Activated naive CD8-positive, alpha-beta T cell treated with anti-CD3 and anti-CD28 coated beads, Interleukin-2, amount 50 U/mL, for 24 hours (primary cell): ENCODE data around the gene CORO2B.
A peak's percentile ranks its signal among the peaks of the same experiment; 100 is the strongest.

Source experiments
- ATAC-seq: fragments of 150-1000 bp; cut with Tn5 transposase; one replicate; pipeline ENCODE4 v1.10.0; 2021
- DNase-seq: peaks from one replicate; pipeline ENCODE4 v3.0.0; 2021
- H3K27ac Mint-ChIP-seq: one replicate; pipeline ENCODE4 v1.8.0; 2021; ENCODE audit warnings: mild to moderate bottlenecking, mixed read lengths
- H3K27me3 Mint-ChIP-seq: one replicate; pipeline ENCODE4 v1.8.0; 2021; ENCODE audit warnings: mixed read lengths
- H3K36me3 Mint-ChIP-seq: one replicate; pipeline ENCODE4 v1.8.0; 2021; ENCODE audit warnings: low read depth, mixed read lengths
- H3K4me1 Mint-ChIP-seq: one replicate; pipeline ENCODE4 v1.8.0; 2021; ENCODE audit warnings: mixed read lengths
- H3K4me3 Mint-ChIP-seq: one replicate; pipeline ENCODE4 v1.8.0; 2021; ENCODE audit warnings: mild to moderate bottlenecking, moderate library complexity, mixed read lengths
- H3K9me3 Mint-ChIP-seq: one replicate; pipeline ENCODE4 v1.8.0; 2021; ENCODE audit warnings: mixed read lengths

CORO2B gene

DNA sequence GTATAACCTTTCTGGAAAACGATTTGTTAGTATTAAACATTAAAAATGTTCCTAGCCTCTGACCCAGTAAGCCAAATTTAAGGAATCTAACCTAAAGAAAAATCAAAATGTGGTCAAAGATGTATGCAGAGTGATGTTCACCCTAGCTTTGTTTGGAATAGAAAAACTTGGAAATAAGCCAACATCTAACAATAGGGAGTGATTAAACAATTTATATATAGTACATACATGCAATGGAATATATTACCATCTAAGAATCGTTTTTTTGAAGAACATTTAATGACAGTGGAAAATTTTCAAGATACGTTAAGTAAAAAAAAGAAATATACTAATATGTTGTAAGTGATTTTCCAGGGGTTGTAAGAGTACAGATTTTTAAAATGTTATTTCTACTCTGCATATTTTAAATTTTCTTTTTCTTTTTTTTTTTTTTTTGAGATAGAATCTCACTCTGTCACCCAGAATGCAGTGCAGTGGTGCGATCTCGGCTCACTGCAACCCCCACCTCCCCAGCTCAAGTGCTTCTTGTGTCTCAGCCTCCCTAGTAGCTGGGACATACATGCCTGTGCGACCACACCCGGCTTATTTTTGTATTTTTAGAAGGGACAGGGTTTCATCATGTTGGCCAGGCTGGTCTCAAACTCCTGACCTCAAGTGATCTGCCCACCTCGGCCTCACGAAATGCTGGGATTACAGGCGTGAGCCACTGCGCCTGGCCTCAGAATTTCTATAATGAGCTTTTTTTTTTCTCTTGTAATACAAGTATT lies 187.0 kb downstream of the CORO2B start:
- H3K27me3 Mint-ChIP-seq, result peaks cover 8% of the 10 kb centered on the region
- H3K36me3 Mint-ChIP-seq, result no peaks in the 10 kb centered on the region
- ATAC-seq, result no peak
- peaks cover 3% of the 10 kb centered on the region for H3K4me1 Mint-ChIP-seq
- no peak overlapping the region for H3K4me3 Mint-ChIP-seq
- H3K27ac Mint-ChIP-seq, result no peak overlapping the region
- no peaks in the 10 kb centered on the region for H3K9me3 Mint-ChIP-seq
- DNase-seq, result no peak

DNA sequence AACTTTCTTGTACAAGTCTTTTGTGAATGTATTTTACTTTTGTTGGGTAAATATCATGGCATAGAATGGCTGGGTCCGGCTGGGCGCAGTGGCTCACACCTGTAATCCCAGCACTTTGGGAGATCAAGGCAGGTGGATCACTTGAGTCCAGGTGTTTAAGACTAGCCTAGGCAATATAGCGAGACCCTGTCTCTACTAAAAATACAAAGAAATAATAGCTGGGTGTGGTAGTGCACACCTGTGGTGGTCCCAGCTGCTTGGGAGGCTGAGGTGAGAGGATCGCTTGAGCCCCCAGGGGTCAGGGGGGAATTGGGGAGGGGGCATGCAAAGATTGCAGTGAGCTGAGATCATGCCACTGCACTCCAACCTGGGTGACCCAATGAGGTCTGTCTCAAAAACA lies 189.0 kb downstream of the CORO2B start:
- Mint-ChIP-seq H3K4me1 (peaks cover 3% of the 10 kb centered on the region), H3K27ac (no peak overlapping the region), H3K9me3 (no peaks in the 10 kb centered on the region), H3K4me3 (no peak overlapping the region), H3K36me3 (no peaks in the 10 kb centered on the region), H3K27me3 (peaks cover 7% of the 10 kb centered on the region)
- no peak for DNase-seq
- no peak for ATAC-seq

DNA sequence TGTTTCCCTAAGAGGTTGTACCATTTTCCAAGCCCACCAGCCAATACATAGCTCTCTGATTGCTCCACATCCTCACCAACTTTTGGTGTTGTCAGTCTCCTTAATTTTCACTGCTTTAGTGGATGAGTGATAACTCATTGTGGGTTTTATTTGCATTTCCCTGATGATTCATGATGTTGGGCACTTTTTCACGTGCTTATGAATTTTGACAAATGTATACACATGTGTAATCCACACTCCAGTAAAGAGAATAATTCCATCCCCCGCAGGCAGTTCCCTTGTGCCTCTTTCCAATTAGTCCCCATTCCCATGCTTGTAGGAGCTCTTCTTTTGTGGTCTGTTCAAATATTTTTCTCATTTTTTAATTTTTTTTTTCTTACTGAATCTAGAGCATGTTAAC lies 189.5 kb downstream of the CORO2B start:
- no peak overlapping the region for H3K27ac Mint-ChIP-seq
- H3K36me3 Mint-ChIP-seq, result no peaks in the 10 kb centered on the region
- H3K27me3 Mint-ChIP-seq, result peaks cover 7% of the 10 kb centered on the region
- H3K4me1 Mint-ChIP-seq, result peaks cover 3% of the 10 kb centered on the region
- DNase-seq (no peak), ATAC-seq (peak; percentile 33)
- no peak overlapping the region for H3K4me3 Mint-ChIP-seq
- H3K9me3 Mint-ChIP-seq, result no peaks in the 10 kb centered on the region

DNA sequence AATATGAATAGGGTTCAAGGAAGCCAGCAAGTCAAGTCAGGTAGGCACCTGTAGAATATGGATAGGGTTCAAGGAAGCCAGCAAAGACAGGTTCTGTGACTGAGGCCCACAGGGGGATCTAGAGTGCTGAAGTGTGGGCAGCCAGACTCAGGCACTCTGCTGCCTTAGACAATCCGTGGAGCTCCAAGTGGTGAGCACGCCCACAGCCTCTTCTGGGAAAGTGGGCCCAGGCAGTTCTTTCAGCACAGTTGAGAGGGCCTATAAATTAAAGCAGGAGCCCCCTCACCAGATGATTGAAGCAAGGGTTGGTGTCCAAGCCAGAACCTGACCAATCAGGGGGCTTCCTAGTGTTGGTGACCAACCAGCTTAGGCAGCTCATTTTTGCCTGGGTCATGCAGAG lies 190.9 kb downstream of the CORO2B start:
- H3K27ac Mint-ChIP-seq, result no peak overlapping the region
- ATAC-seq (no peak), DNase-seq (no peak)
- no peaks in the 10 kb centered on the region for H3K36me3 Mint-ChIP-seq
- no peak overlapping the region for H3K4me3 Mint-ChIP-seq
- H3K9me3 Mint-ChIP-seq, result no peaks in the 10 kb centered on the region
- peaks cover 4% of the 10 kb centered on the region for H3K27me3 Mint-ChIP-seq
- H3K4me1 Mint-ChIP-seq, result peaks cover 8% of the 10 kb centered on the region

DNA sequence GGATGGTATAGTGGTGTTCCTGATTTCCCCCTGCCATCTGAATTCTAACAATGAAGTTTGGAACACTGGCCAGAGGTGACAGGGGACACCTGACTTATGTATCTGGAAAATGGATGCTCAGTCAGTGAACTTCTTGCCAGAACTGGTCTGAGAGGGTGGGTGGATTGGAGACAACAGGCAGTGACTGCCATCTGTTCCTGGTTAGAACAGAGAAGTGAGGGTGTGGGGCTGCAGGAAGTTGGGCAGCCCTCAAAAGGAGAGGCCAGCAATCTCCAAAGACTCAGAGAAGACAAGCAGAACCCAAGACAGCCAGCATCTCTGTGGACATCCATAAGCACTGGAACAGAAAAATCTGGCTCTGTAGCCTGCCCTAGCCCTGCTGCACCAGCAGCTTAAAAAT lies 191.4 kb downstream of the CORO2B start:
- H3K36me3 Mint-ChIP-seq, result no peaks in the 10 kb centered on the region
- no peak for ATAC-seq
- H3K9me3 Mint-ChIP-seq, result no peaks in the 10 kb centered on the region
- peaks cover 8% of the 10 kb centered on the region for H3K4me1 Mint-ChIP-seq
- peaks cover 4% of the 10 kb centered on the region for H3K27me3 Mint-ChIP-seq
- no peak for DNase-seq
- H3K27ac Mint-ChIP-seq, result no peak overlapping the region
- no peak overlapping the region for H3K4me3 Mint-ChIP-seq

DNA sequence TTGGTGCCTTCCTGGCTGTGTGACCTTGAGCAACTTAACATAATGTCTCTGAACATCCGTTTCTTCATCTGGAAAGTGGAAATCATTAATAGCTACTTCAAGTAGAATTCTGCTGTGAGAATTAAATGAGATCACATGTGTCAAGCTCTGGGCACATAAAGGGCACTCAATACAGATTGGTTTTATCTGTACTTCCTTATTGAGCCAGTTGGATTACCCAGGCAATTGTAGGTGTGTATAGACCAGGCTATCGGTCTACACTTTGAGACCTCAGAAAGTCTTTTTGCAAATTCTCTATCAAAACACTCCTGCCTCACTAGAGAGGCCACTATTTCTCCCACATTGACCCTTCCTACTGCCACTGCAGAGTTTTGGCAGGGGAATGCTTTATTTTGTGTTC lies 194.2 kb downstream of the CORO2B start:
- Mint-ChIP-seq H3K36me3 (peaks cover 9% of the 10 kb centered on the region), H3K27me3 (peaks cover 2% of the 10 kb centered on the region), H3K4me1 (peaks cover 8% of the 10 kb centered on the region), H3K27ac (no peak overlapping the region), H3K9me3 (no peaks in the 10 kb centered on the region), H3K4me3 (no peak overlapping the region)
- ATAC-seq, result no peak
- no peak for DNase-seq

DNA sequence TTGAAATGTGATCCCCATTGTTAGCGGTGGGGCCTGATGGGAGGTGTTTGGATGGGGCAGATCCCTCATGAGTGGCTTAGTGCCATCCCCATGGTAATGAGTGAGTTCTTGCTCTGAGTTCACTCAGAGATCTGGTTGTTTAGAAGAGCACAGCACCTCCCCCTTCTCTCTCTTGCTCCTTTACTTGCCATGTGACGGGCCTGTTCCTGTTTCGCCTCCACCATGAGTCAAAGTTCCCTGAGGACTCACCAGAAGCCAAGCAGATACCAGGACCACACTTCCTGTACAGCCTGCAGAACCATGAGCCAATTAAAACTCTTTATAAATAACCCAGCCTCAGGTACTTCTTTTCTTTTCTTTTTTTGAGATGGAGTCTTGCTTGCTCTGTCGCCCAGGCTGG lies 195.3 kb downstream of the CORO2B start:
- H3K4me3 Mint-ChIP-seq, result no peak overlapping the region
- H3K9me3 Mint-ChIP-seq, result no peaks in the 10 kb centered on the region
- H3K27ac Mint-ChIP-seq, result no peak overlapping the region
- no peak for ATAC-seq
- peaks cover 5% of the 10 kb centered on the region for H3K4me1 Mint-ChIP-seq
- DNase-seq, result no peak
- peaks cover 15% of the 10 kb centered on the region for H3K36me3 Mint-ChIP-seq
- peaks cover 2% of the 10 kb centered on the region for H3K27me3 Mint-ChIP-seq

DNA sequence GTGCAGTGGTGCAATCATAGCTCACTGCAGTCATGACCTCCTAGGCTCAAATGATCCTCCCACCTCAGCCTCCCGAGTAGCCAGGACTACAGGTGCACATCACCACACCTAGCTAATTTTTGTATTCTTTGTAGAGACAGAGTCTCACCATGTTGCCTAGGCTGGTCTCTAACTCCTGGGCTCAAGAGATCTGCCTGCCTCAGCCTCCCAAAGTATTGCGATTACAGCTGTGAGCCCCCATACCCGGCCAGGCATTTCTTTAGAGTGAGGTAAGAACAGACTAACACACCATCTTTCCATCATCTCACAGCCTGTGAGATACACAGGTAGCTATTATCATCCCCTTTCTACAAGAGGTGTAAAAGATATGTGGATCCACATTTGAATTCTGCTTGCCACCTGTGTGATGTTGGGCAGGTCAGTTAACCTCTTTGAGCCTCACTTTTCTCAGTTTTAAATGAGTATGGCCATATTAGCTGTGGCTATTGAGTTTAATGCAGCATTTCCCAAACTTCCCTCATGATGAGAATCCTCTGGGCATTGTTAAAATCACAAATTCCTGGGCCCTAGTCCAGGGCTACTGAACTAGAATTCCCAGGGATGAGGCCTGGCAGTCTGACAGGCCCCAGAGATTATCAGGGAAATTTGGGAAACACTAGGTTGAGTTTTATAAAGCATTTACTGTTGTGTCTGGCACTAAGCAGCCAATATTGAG lies 195.9 kb downstream of the CORO2B start:
- H3K4me1 Mint-ChIP-seq, result peaks cover 5% of the 10 kb centered on the region
- no peak for ATAC-seq
- peaks cover 15% of the 10 kb centered on the region for H3K36me3 Mint-ChIP-seq

DNA sequence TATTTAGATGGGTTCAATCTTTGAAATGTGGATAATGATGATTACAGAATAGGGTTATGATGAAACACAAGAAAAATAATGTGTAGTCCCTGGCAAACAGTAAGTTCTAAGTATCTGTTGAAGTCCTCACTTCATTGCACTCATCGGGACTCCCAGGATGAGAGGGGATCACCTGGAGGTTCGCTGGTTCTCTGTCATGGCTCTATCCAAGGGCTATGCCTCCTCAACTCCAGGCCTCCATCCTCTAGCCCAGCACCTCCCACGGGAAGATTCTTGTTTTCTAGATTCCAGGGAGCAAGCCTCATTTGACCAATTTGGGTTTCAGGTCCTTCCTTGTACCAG lies 196.4 kb downstream of the CORO2B start:
- Mint-ChIP-seq H3K4me3 (no peak overlapping the region), H3K27me3 (no peaks in the 10 kb centered on the region), H3K27ac (no peak overlapping the region), H3K36me3 (peaks cover 19% of the 10 kb centered on the region), H3K4me1 (peaks cover 5% of the 10 kb centered on the region), H3K9me3 (no peaks in the 10 kb centered on the region)
- DNase-seq (no peak), ATAC-seq (no peak)

More for the DNA sequence above, 195.9 kb downstream of the CORO2B start:
- no peaks in the 10 kb centered on the region for H3K27me3 Mint-ChIP-seq
- no peak overlapping the region for H3K4me3 Mint-ChIP-seq
- DNase-seq, result no peak
- H3K27ac Mint-ChIP-seq, result no peak overlapping the region
- no peaks in the 10 kb centered on the region for H3K9me3 Mint-ChIP-seq

DNA sequence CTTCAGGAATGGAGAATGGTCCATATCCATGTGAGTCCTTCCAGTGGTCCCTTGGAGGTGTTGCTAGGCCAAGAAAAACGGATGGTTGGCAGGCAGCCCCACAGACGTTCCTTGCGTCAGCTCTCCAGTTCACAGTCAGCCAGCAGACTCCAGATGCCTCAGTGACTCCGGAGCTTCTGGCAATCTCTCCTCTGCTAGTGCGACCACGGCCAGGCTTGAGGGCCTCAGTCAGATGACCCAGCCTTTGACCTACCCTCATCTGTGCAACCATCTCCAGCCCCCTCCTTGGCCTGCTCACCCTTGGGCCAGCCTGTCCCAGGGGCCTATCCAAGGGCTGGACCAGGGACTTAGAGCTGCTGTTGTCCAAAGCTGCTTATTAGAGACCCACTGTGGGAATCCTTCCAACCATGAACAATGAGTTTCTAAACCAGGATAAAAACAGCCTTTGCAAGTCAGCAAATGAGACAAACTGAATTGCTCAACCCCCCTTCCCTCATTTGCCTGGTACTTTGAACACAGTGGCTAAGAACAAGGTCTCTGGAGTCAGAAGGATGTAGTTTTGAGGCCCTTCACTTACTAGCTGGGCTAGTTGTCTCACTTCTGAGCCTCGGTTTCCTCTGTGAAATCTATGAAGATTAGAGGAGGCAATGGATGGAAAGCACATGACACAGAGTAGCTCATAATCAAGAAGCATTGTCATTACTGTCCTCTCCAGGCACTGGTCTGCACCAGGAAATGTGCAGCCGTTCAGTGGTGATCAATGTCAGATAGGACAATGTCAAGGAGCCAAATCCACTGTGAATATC lies 197.1 kb downstream of the CORO2B start:
- no peaks in the 10 kb centered on the region for H3K27me3 Mint-ChIP-seq
- H3K36me3 Mint-ChIP-seq, result peaks cover 24% of the 10 kb centered on the region
- H3K9me3 Mint-ChIP-seq, result no peaks in the 10 kb centered on the region
- H3K4me3 Mint-ChIP-seq, result no peak overlapping the region
- no peak overlapping the region for H3K27ac Mint-ChIP-seq
- peaks cover 5% of the 10 kb centered on the region for H3K4me1 Mint-ChIP-seq
- ATAC-seq (no peak), DNase-seq (no peak)

DNA sequence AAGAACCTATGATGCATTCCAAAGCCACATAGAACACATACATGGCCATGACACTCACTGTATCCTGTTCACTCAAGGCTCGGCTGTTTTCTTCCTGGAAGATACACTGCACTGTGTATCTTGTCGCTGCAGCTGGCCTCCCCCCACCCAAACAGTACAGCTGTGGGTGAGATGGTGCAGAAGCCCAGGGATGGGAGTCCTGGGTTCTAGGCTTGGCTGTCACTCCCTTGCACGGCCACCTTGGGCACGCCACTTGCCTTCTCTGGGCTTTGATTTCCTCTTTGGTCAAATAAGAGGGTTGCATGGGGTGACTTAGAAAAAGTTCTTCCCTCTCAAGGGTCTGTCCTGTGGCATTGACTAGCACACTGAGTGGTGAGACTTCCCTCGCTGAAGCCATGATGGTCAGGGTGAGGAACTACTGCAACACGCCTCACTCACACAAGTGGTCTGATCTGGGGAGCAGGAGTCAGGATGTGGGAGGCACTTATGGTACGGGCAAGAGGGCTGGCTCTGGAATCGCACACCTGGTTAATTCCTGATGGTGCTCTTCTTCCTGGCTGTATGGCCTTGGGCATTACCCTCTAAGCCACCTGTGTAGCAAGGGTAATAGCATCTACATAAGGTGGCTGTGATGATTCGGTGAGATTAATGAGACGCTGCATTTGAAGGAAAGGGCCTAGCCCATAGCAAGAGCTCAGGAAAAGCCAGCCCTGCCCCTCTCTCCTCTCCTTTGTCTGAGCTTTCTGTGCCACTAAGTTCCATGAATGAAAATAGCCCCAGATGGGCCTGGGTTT lies 197.9 kb downstream of the CORO2B start:
- DNase-seq (no peak), ATAC-seq (peak; percentile 23)
- H3K36me3 Mint-ChIP-seq, result peaks cover 27% of the 10 kb centered on the region
- H3K9me3 Mint-ChIP-seq, result no peaks in the 10 kb centered on the region
- H3K27ac Mint-ChIP-seq, result no peak overlapping the region
- peaks cover 6% of the 10 kb centered on the region for H3K4me1 Mint-ChIP-seq
- H3K4me3 Mint-ChIP-seq, result no peak overlapping the region
- no peaks in the 10 kb centered on the region for H3K27me3 Mint-ChIP-seq
